Measurements from ENCODE around the gene AATF. TPM values are rescaled to one million over a fixed set of nuclear protein-coding genes. Genes with fewer than 3 reads are reported as not detected.

The AATF gene
- total and polyA plus RNA-seq, 2 experiments from 2014 or later, result 35.6 to 48.1 TPM

DNA sequence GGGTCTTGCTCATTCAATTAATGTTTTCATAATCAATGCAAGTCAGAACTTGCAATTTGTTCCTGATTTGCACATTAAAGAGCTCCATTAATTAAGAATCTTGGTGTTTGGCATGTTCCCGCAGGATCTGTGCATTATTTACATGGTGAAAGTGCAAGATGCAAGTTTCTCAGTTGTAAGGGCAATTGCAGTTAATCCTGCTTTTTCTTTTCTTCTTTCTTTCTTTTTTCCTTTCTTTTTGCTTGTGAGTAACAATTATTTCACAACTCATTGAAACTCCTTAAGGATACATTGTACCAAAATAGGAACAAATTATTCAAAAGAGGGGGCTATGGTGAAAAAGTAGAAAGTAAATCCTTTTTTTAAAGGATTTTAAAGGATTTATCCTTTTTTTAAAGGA, 24.2 kb downstream of the AATF start:
- peaks cover 81% of the 10 kb centered on the region for H3K79me2 ChIP-seq (ENCODE audit: insufficient read depth)
- no peak overlapping the region for H3K27ac ChIP-seq
- no peaks in the 10 kb centered on the region for H3K9me2 ChIP-seq (ENCODE audit: insufficient read depth)
- TF ChIP-seq EZH2phosphoT487 (IDR thresholded peaks at IDR 0.05; ENCODE audit: insufficient read depth, low read depth), result no peak
- TF ChIP-seq EZH2 (IDR thresholded peaks at IDR 0.05; ENCODE audit: insufficient read depth, poor library complexity, severe bottlenecking), result no peak
- H3K27me3 ChIP-seq (replicated peaks; ENCODE audit: insufficient read depth), result no peaks in the 10 kb centered on the region
- no peaks in the 10 kb centered on the region for H3K4me1 ChIP-seq (ENCODE audit: insufficient read depth)
- no peak for DNase-seq
- WGBS, 2 experiments (ENCODE audit: low coverage in 1 of 2, low lambda C conversion rate in 2 of 2, missing lambda C conversion rate in 2 of 2), result 94 to 100% methylated on average over 1 of the region's 1 CpG
- no peaks in the 10 kb centered on the region for H3K36me3 ChIP-seq (ENCODE audit: low read depth)
- no peak overlapping the region for H3K4me2 ChIP-seq (ENCODE audit: unreplicated experiment)
- H3K4me3 ChIP-seq, result no peak overlapping the region
- H3K9ac ChIP-seq, result no peak overlapping the region
- in situ Hi-C loops (cut with MboI), result no loop called here
- no peaks in the 10 kb centered on the region for H3F3A ChIP-seq (ENCODE audit: insufficient read depth)
- H2AFZ ChIP-seq, result no peak overlapping the region
- no peaks in the 10 kb centered on the region; the same call in 1 of the 2 replicates for H4K20me1 ChIP-seq (ENCODE audit: insufficient read depth)
- no peaks in the 10 kb centered on the region for H3K9me3 ChIP-seq (ENCODE audit: low read depth)

DNA sequence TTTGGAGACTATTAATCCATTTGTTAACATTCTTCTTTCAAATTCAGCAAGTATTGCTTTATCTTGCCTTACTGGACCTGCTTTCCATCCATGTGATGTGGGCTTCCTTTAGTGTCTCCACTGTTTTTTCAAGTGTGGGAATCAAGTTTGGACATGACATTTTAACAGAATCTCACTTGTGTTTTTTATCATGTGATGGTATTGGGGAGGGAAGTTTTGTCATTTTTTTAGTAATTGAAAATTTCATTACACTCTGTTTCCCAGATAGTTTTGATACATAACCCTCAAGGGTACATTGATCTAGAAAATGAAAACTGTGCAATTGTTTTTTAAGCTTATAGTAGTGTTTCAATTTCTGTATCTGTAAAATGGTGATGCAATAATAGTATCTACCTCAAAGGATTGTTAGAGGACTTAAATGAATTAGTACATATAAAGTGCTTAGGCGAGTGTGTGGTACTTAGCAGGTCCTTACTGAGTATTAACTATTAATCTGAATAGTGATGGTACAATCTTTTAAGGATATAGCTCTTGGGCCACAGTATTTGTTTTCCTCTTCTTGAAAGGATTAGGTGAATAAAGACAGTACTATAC, 27.3 kb downstream of the AATF start:
- no peaks in the 10 kb centered on the region for H3K36me3 ChIP-seq (ENCODE audit: low read depth)
- in situ Hi-C loops (cut with MboI), result no loop called here
- H3K4me3 ChIP-seq, result no peak overlapping the region
- no peak overlapping the region for H3K4me2 ChIP-seq (ENCODE audit: unreplicated experiment)
- H3F3A ChIP-seq (ENCODE audit: insufficient read depth), result no peaks in the 10 kb centered on the region
- whole genome bisulfite sequencing, 2 experiments (ENCODE audit: low coverage in 1 of 2, low lambda C conversion rate in 2 of 2, missing lambda C conversion rate in 2 of 2), result 94 to 100% methylated on average over 1 of the region's 1 CpG
- peaks cover 72% of the 10 kb centered on the region for H3K79me2 ChIP-seq (ENCODE audit: insufficient read depth)
- no peak for TF ChIP-seq EZH2 (IDR thresholded peaks at IDR 0.05; ENCODE audit: insufficient read depth, poor library complexity, severe bottlenecking)
- TF ChIP-seq EZH2phosphoT487 (IDR thresholded peaks at IDR 0.05; ENCODE audit: insufficient read depth, low read depth), result no peak
- H3K9ac ChIP-seq, result no peak overlapping the region
- H3K9me2 ChIP-seq (ENCODE audit: insufficient read depth), result no peaks in the 10 kb centered on the region
- no peak overlapping the region for H2AFZ ChIP-seq
- no peak for DNase-seq
- peaks cover 13% of the 10 kb centered on the region; the same call in 1 of the 2 replicates for H3K4me1 ChIP-seq (ENCODE audit: insufficient read depth)
- H4K20me1 ChIP-seq (ENCODE audit: insufficient read depth), result no peaks in the 10 kb centered on the region; the same call in 1 of the 2 replicates
- no peak overlapping the region for H3K27ac ChIP-seq
- H3K27me3 ChIP-seq (replicated peaks; ENCODE audit: insufficient read depth), result no peaks in the 10 kb centered on the region
- H3K9me3 ChIP-seq (ENCODE audit: low read depth), result no peaks in the 10 kb centered on the region

DNA sequence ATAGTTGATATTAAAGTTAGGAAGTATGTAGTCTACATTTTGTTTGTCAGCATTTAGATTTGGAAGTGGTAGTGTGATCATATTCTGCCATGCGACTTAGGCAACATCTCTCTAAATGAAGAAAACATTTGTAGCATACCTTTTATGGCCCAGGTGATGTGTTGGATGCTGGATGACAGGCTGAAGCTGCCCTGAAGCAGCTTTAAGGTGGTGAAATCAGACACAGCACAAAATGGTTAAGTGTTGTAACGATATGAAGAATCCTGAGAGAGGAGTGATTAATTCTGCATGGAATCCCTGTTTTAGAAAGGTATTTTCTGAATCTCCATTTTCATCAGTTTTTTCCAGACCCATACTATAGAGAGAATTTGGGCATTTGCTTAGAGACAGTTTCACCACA, 28.3 kb downstream of the AATF start:
- H2AFZ ChIP-seq, result no peak overlapping the region
- no peaks in the 10 kb centered on the region for H3K9me3 ChIP-seq (ENCODE audit: low read depth)
- H3K79me2 ChIP-seq (ENCODE audit: insufficient read depth), result peaks cover 71% of the 10 kb centered on the region
- TF ChIP-seq EZH2phosphoT487 (IDR thresholded peaks at IDR 0.05; ENCODE audit: insufficient read depth, low read depth) (no peak), EZH2 (IDR thresholded peaks at IDR 0.05; ENCODE audit: insufficient read depth, poor library complexity, severe bottlenecking) (no peak)
- no peak overlapping the region for H3K4me3 ChIP-seq
- WGBS, 2 experiments (ENCODE audit: low coverage in 1 of 2, low lambda C conversion rate in 2 of 2, missing lambda C conversion rate in 2 of 2), result 93 to 98% methylated on average over 2 of the region's 2 CpGs
- no peaks in the 10 kb centered on the region for H3K36me3 ChIP-seq (ENCODE audit: low read depth)
- no peak overlapping the region for H3K27ac ChIP-seq
- no peaks in the 10 kb centered on the region for H3K9me2 ChIP-seq (ENCODE audit: insufficient read depth)
- in situ Hi-C loops (cut with MboI), result no loop called here
- no peak overlapping the region for H3K9ac ChIP-seq
- no peak overlapping the region for H3K4me2 ChIP-seq (ENCODE audit: unreplicated experiment)
- H4K20me1 ChIP-seq (ENCODE audit: insufficient read depth), result no peaks in the 10 kb centered on the region; the same call in 1 of the 2 replicates
- peaks cover 13% of the 10 kb centered on the region; the same call in 1 of the 2 replicates for H3K4me1 ChIP-seq (ENCODE audit: insufficient read depth)
- no peaks in the 10 kb centered on the region for H3K27me3 ChIP-seq (replicated peaks; ENCODE audit: insufficient read depth)
- no peak for DNase-seq
- H3F3A ChIP-seq (ENCODE audit: insufficient read depth), result no peaks in the 10 kb centered on the region

DNA sequence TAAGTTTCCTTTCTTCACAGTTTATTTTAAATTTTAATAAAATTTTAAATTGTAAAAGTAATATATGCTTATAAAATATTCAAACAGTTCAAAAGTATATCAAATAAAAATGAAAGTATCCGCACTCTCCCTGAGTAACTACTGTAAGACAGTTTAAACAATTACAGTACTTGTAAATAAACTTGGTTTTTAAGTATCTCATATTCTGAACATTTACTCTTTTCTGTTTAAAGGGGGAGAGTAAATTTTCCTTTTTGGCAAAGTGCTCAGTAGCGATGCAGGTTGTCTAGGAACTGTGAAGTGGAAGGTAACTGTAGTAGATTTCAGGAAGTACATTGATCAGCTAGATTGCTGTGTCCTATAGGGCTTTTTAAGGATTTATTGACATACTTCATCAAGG, 28.8 kb downstream of the AATF start:
- 99% methylated on average over 2 of the region's 2 CpGs for WGBS, 2 experiments (ENCODE audit: low coverage in 1 of 2, low lambda C conversion rate in 2 of 2, missing lambda C conversion rate in 2 of 2)
- Histone ChIP-seq H3K4me1 (ENCODE audit: insufficient read depth) (peaks cover 13% of the 10 kb centered on the region; the same call in 1 of the 2 replicates), H3K27me3 (replicated peaks; ENCODE audit: insufficient read depth) (no peaks in the 10 kb centered on the region), H3K4me2 (ENCODE audit: unreplicated experiment) (no peak overlapping the region), H3F3A (ENCODE audit: insufficient read depth) (no peaks in the 10 kb centered on the region), H4K20me1 (ENCODE audit: insufficient read depth) (no peaks in the 10 kb centered on the region; the same call in 1 of the 2 replicates), H3K79me2 (ENCODE audit: insufficient read depth) (peaks cover 72% of the 10 kb centered on the region), H3K9me3 (ENCODE audit: low read depth) (no peaks in the 10 kb centered on the region), H3K9me2 (ENCODE audit: insufficient read depth) (no peaks in the 10 kb centered on the region), H3K9ac (no peak overlapping the region), H3K36me3 (ENCODE audit: low read depth) (no peaks in the 10 kb centered on the region), H2AFZ (no peak overlapping the region), H3K27ac (no peak overlapping the region), H3K4me3 (no peak overlapping the region)
- in situ Hi-C loops (cut with MboI), result no loop called here
- no peak for DNase-seq
- TF ChIP-seq EZH2phosphoT487 (IDR thresholded peaks at IDR 0.05; ENCODE audit: insufficient read depth, low read depth), result no peak
- TF ChIP-seq EZH2 (IDR thresholded peaks at IDR 0.05; ENCODE audit: insufficient read depth, poor library complexity, severe bottlenecking), result no peak
